ENCODE data around the gene PLA2G6.

PLA2G6 gene

GRCh38 chr22:38081636-38081940, 100.0 kb downstream of the PLA2G6 start:
- Histone ChIP-seq H2BK15ac (ENCODE audit: low read length) (peak overlapping the region; percentile 100), H2BK12ac (ENCODE audit: low read length) (peak overlapping the region; percentile 81), H3K9ac (ENCODE audit: low read depth, low read length, poor library complexity) (peak overlapping the region; percentile 80), H3K27ac (replicated peaks; ENCODE audit: low read length) (no peak overlapping the region), H4K8ac (ENCODE audit: low read depth, low read length) (no peak overlapping the region), H3K23ac (ENCODE audit: low read depth, low read length, poor library complexity) (no peak overlapping the region), H3K4me1 (ENCODE audit: control insufficient read depth in 2 of 2, insufficient read depth in 1 of 2, low read depth in 1 of 2, low read length in 2 of 2) (peaks cover 10 to 45% of the 10 kb centered on the region in 2 donors), H2AFZ (ENCODE audit: low read length) (no peak overlapping the region), H2BK120ac (ENCODE audit: low read depth, low read length) (no peak overlapping the region), H4K91ac (ENCODE audit: low read depth, low read length, poor library complexity) (no peak overlapping the region), H3K79me1 (ENCODE audit: low read depth, low read length) (peaks cover 4% of the 10 kb centered on the region), H3K4me3 (ENCODE audit: low read length in 2 of 2) (peak overlapping the region in 1 of 2 donors; percentile 72), H3K4ac (ENCODE audit: low read length) (peak overlapping the region; percentile 17), H2BK5ac (ENCODE audit: low read length) (no peak overlapping the region), H3K18ac (ENCODE audit: low read length) (peak overlapping the region; percentile 94), H3K4me2 (ENCODE audit: insufficient read depth, low read length, poor library complexity, severe bottlenecking) (peak overlapping the region; percentile 57), H3K9me3 (replicated peaks in 1 of 2; ENCODE audit: control insufficient read depth in 2 of 2, insufficient read depth in 1 of 2, low read depth in 1 of 2, low read length in 2 of 2) (no peaks in the 10 kb centered on the region), H3K27me3 (ENCODE audit: control insufficient read depth in 3 of 3, insufficient read depth in 3 of 3, low read depth in 1 of 3, low read length in 3 of 3) (peaks cover 0 to 29% (median 7%) of the 10 kb centered on the region in 3 experiments), H2AK5ac (ENCODE audit: low read depth, low read length) (peak overlapping the region; percentile 84), H3K36me3 (replicated peaks in 1 of 2; ENCODE audit: control insufficient read depth in 2 of 2, insufficient read depth in 2 of 2, low read length in 2 of 2) (peaks cover 0 to 2% of the 10 kb centered on the region in 2 donors), H3K14ac (ENCODE audit: low read length) (peak overlapping the region; percentile 25)
- no peak for DNase-seq (ENCODE audit: low spot score)
- WGBS, 2 donors (ENCODE audit: extremely low coverage in 2 of 2, insufficient read length in 2 of 2, insufficient replicate concordance in 1 of 2): no CpG with 5 or more reads among the region's 17 CpGs

DNA sequence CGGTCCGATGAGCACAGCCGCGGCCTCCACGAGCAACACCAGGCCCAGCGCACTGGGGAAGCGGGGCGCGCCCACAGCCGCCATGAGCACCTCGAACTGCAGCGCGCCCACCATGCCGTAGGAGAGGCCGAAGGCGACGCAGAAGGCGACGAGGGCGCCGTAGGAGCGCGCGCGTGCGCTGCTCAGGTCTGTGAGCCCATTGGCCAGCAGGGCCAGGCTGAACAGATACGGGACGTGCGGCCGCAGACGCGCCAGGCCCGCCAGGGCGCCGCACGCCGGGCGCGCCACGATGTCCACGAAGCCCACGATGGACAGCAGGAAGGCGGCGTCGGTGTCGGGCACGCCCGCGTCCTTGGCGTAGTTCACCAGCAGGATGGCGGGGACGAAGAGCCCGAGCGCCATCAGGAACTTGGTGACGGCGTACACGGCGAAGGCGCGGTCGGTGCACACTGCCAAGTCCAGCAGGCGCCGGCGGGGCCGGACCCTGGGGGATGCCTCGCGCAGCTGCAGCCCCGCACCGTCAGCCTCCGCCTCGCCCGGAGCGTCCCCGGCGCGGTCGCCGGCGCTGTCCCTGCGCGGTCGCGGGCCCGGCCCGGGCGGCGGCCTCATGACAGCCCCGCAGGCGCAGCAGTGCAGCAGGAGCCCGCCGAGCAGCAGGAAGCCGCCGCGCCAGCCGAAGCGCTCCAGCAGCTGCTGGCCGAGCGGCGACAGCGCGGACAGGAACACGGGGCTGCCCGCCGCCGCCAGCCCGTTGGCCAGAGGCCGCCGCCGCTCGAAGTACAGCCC, 100.6 kb downstream of the PLA2G6 start:
- Histone ChIP-seq H3K27ac (replicated peaks; ENCODE audit: low read length) (no peak overlapping the region), H2AK5ac (ENCODE audit: low read depth, low read length) (peak overlapping the region; percentile 95), H3K4me1 (ENCODE audit: control insufficient read depth in 2 of 2, insufficient read depth in 1 of 2, low read depth in 1 of 2, low read length in 2 of 2) (peaks cover 11 to 41% of the 10 kb centered on the region in 2 donors), H2BK15ac (ENCODE audit: low read length) (peak overlapping the region; percentile 100), H4K8ac (ENCODE audit: low read depth, low read length) (peak overlapping the region; percentile 92), H2BK5ac (ENCODE audit: low read length) (no peak overlapping the region), H2BK120ac (ENCODE audit: low read depth, low read length) (peak overlapping the region; percentile 67), H3K79me1 (ENCODE audit: low read depth, low read length) (peaks cover 4% of the 10 kb centered on the region), H3K14ac (ENCODE audit: low read length) (peak overlapping the region; percentile 97), H3K9ac (ENCODE audit: low read depth, low read length, poor library complexity) (peak overlapping the region; percentile 80), H3K4me2 (ENCODE audit: insufficient read depth, low read length, poor library complexity, severe bottlenecking) (peak overlapping the region; percentile 57), H3K27me3 (ENCODE audit: control insufficient read depth in 3 of 3, insufficient read depth in 3 of 3, low read depth in 1 of 3, low read length in 3 of 3) (peaks cover 0 to 29% (median 7%) of the 10 kb centered on the region in 3 experiments), H3K4me3 (ENCODE audit: low read length in 2 of 2) (peak overlapping the region in 1 of 2 donors; percentile 72), H3K4ac (ENCODE audit: low read length) (no peak overlapping the region), H2BK12ac (ENCODE audit: low read length) (peak overlapping the region; percentile 99), H3K36me3 (replicated peaks in 1 of 2; ENCODE audit: control insufficient read depth in 2 of 2, insufficient read depth in 2 of 2, low read length in 2 of 2) (peaks cover 0 to 2% of the 10 kb centered on the region in 2 donors), H3K9me3 (replicated peaks in 1 of 2; ENCODE audit: control insufficient read depth in 2 of 2, insufficient read depth in 1 of 2, low read depth in 1 of 2, low read length in 2 of 2) (no peaks in the 10 kb centered on the region), H3K23ac (ENCODE audit: low read depth, low read length, poor library complexity) (peak overlapping the region; percentile 99), H4K91ac (ENCODE audit: low read depth, low read length, poor library complexity) (no peak overlapping the region), H3K18ac (ENCODE audit: low read length) (peak overlapping the region; percentile 94), H2AFZ (ENCODE audit: low read length) (no peak overlapping the region)
- DNase-seq (ENCODE audit: low spot score): no peak
- WGBS, 2 donors (ENCODE audit: extremely low coverage in 2 of 2, insufficient read length in 2 of 2, insufficient replicate concordance in 1 of 2): no CpG with 5 or more reads among the region's 110 CpGs

DNA sequence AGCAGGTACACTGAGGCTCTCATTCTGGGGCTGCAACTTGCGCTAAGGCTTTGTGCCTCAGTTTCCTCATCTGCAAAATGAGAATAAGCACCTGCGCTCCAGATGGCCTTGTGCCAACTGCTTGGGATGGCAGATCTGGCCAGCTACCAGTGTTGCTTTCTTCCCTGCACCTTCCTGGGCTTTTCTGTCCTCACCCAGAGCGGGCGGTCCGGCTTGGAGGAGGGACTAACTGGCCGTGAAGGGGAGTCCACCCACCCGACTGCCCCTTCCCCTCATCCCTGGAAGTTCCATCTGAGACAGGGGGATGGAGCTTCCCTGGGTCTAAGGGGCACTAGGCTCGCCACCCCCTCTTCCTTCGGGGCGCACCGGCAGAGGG, 101.2 kb downstream of the PLA2G6 start:
- no CpG with 5 or more reads among the region's 11 CpGs for WGBS, 2 donors (ENCODE audit: extremely low coverage in 2 of 2, insufficient read length in 2 of 2, insufficient replicate concordance in 1 of 2)
- H2BK15ac ChIP-seq (ENCODE audit: low read length): peak overlapping the region; percentile 100
- H4K91ac ChIP-seq (ENCODE audit: low read depth, low read length, poor library complexity): no peak overlapping the region
- peak overlapping the region; percentile 17 for H4K8ac ChIP-seq (ENCODE audit: low read depth, low read length)
- no peak overlapping the region for H2AFZ ChIP-seq (ENCODE audit: low read length)
- peak overlapping the region; percentile 97 for H3K14ac ChIP-seq (ENCODE audit: low read length)
- H3K36me3 ChIP-seq (replicated peaks in 1 of 2; ENCODE audit: control insufficient read depth in 2 of 2, insufficient read depth in 2 of 2, low read length in 2 of 2): peaks cover 0 to 2% of the 10 kb centered on the region in 2 donors
- peak overlapping the region; percentile 57 for H3K4me2 ChIP-seq (ENCODE audit: insufficient read depth, low read length, poor library complexity, severe bottlenecking)
- peak overlapping the region; percentile 95 for H2AK5ac ChIP-seq (ENCODE audit: low read depth, low read length)
- peak overlapping the region; percentile 16 for H3K9ac ChIP-seq (ENCODE audit: low read depth, low read length, poor library complexity)
- peaks cover 0 to 29% (median 7%) of the 10 kb centered on the region in 3 experiments for H3K27me3 ChIP-seq (ENCODE audit: control insufficient read depth in 3 of 3, insufficient read depth in 3 of 3, low read depth in 1 of 3, low read length in 3 of 3)
- H3K18ac ChIP-seq (ENCODE audit: low read length): peak overlapping the region; percentile 94
- H3K4ac ChIP-seq (ENCODE audit: low read length): peak overlapping the region; percentile 23
- peak overlapping the region; percentile 67 for H2BK120ac ChIP-seq (ENCODE audit: low read depth, low read length)
- DNase-seq (ENCODE audit: low spot score): no peak
- H2BK5ac ChIP-seq (ENCODE audit: low read length): no peak overlapping the region
- peak overlapping the region; percentile 99 for H3K23ac ChIP-seq (ENCODE audit: low read depth, low read length, poor library complexity)
- H3K4me1 ChIP-seq (ENCODE audit: control insufficient read depth in 2 of 2, insufficient read depth in 1 of 2, low read depth in 1 of 2, low read length in 2 of 2): peaks cover 16 to 37% of the 10 kb centered on the region in 2 donors
- peaks cover 4% of the 10 kb centered on the region for H3K79me1 ChIP-seq (ENCODE audit: low read depth, low read length)
- no peaks in the 10 kb centered on the region for H3K9me3 ChIP-seq (replicated peaks in 1 of 2; ENCODE audit: control insufficient read depth in 2 of 2, insufficient read depth in 1 of 2, low read depth in 1 of 2, low read length in 2 of 2)
- no peak overlapping the region for H3K27ac ChIP-seq (replicated peaks; ENCODE audit: low read length)
- H2BK12ac ChIP-seq (ENCODE audit: low read length): peak overlapping the region; percentile 94
- no peak overlapping the region for H3K4me3 ChIP-seq (ENCODE audit: low read length in 2 of 2)

GRCh38 chr22:38079804-38080203, 101.8 kb downstream of the PLA2G6 start:
- Histone ChIP-seq H2BK15ac (ENCODE audit: low read length) (peak overlapping the region; percentile 27), H2BK12ac (ENCODE audit: low read length) (no peak overlapping the region), H3K79me1 (ENCODE audit: low read depth, low read length) (peaks cover 4% of the 10 kb centered on the region), H2BK5ac (ENCODE audit: low read length) (no peak overlapping the region), H3K36me3 (replicated peaks in 1 of 2; ENCODE audit: control insufficient read depth in 2 of 2, insufficient read depth in 2 of 2, low read length in 2 of 2) (peaks cover 0 to 1% of the 10 kb centered on the region in 2 donors), H3K4me2 (ENCODE audit: insufficient read depth, low read length, poor library complexity, severe bottlenecking) (no peak overlapping the region), H2BK120ac (ENCODE audit: low read depth, low read length) (no peak overlapping the region), H3K14ac (ENCODE audit: low read length) (no peak overlapping the region), H3K4ac (ENCODE audit: low read length) (no peak overlapping the region), H2AFZ (ENCODE audit: low read length) (no peak overlapping the region), H3K9ac (ENCODE audit: low read depth, low read length, poor library complexity) (no peak overlapping the region), H2AK5ac (ENCODE audit: low read depth, low read length) (peak overlapping the region; percentile 82), H3K23ac (ENCODE audit: low read depth, low read length, poor library complexity) (no peak overlapping the region), H3K9me3 (replicated peaks in 1 of 2; ENCODE audit: control insufficient read depth in 2 of 2, insufficient read depth in 1 of 2, low read depth in 1 of 2, low read length in 2 of 2) (no peaks in the 10 kb centered on the region), H4K8ac (ENCODE audit: low read depth, low read length) (no peak overlapping the region), H3K18ac (ENCODE audit: low read length) (peak overlapping the region; percentile 44), H3K27ac (replicated peaks; ENCODE audit: low read length) (no peak overlapping the region), H3K27me3 (ENCODE audit: control insufficient read depth in 3 of 3, insufficient read depth in 3 of 3, low read depth in 1 of 3, low read length in 3 of 3) (peaks cover 0 to 29% (median 7%) of the 10 kb centered on the region in 3 experiments), H4K91ac (ENCODE audit: low read depth, low read length, poor library complexity) (no peak overlapping the region), H3K4me3 (ENCODE audit: low read length in 2 of 2) (no peak overlapping the region), H3K4me1 (ENCODE audit: control insufficient read depth in 2 of 2, insufficient read depth in 1 of 2, low read depth in 1 of 2, low read length in 2 of 2) (peaks cover 23 to 31% of the 10 kb centered on the region in 2 donors)
- DNase-seq (ENCODE audit: low spot score): no peak
- no CpG with 5 or more reads among the region's 7 CpGs for WGBS, 2 donors (ENCODE audit: extremely low coverage in 2 of 2, insufficient read length in 2 of 2, insufficient replicate concordance in 1 of 2)

Measured in neuronal stem cell (in vitro differentiated cells).